Activated CD4-positive, alpha-beta memory T cell treated with anti-CD3 and anti-CD28 coated beads for 36 hours (primary cell): Measurements from ENCODE around the gene TMEM253. TPM values are rescaled to one million over a fixed set of nuclear protein-coding genes. Genes with fewer than 3 reads are reported as not detected.

ENCODE experiments used
- CTCF ChIA-PET: fragments of 350-600 bp; sonication (Branson Sonifier 250); formaldehyde crosslinking; loops from one replicate; lab custom pipeline; 2021; ENCODE audit warnings: antibody characterized with exemption, inconsistent platforms; lab: Charles Lee
- POLR2A ChIA-PET: fragments of 350-600 bp; sonication (Branson Sonifier 250); formaldehyde crosslinking; loops from one replicate; lab custom pipeline; 2021; ENCODE audit warnings: antibody characterized with exemption; lab: Charles Lee
- DNase-seq: peaks from one replicate; pipeline ENCODE4 v3.0.0-alpha.2; 2020
- H3K27ac Mint-ChIP-seq: one replicate; pipeline ENCODE4 v1.8.0; 2021; ENCODE audit warnings: mixed read lengths
- H3K27me3 Mint-ChIP-seq: one replicate; pipeline ENCODE4 v1.8.0; 2021; ENCODE audit warnings: mixed read lengths
- H3K36me3 Mint-ChIP-seq: one replicate; pipeline ENCODE4 v1.8.0; 2021; ENCODE audit warnings: mixed read lengths
- H3K4me1 Mint-ChIP-seq: one replicate; pipeline ENCODE4 v1.8.0; 2021; ENCODE audit warnings: low read depth, mixed read lengths
- H3K4me3 Mint-ChIP-seq: one replicate; pipeline ENCODE4 v1.8.0; 2021; ENCODE audit warnings: mild to moderate bottlenecking, mixed read lengths
- H3K9me3 Mint-ChIP-seq: one replicate; pipeline ENCODE4 v1.8.0; 2021; ENCODE audit warnings: mixed read lengths
- intact Hi-C: fragments of 100-400 bp; cut with micrococcal nuclease; formaldehyde crosslinking; loops from one replicate; pipeline ENCODE4 v1.15.1; 2023
- total RNA-seq, 2 experiments: library from RNA; stranded (reverse); gene quantifications; one replicate each; pipeline ENCODE4 v1.2.3, GENCODE V29; 2021

Gene TMEM253
- total RNA-seq, 2 experiments from 2014 or later: not detected

- Mint-ChIP-seq H3K4me1 (peaks cover 40% of the 10 kb centered on the region), H3K4me3 (peak overlapping the region; percentile 79), H3K27me3 (no peaks in the 10 kb centered on the region), H3K9me3 (no peaks in the 10 kb centered on the region), H3K36me3 (no peaks in the 10 kb centered on the region), H3K27ac (no peak overlapping the region)
- ChIA-PET CTCF (interaction anchor here (0.9 to 12.5 kb wide), 3 partner anchors 13 to 83 kb away, joined by 4 to 334 read pairs (median 134); no protein-coding TSS in a partner anchor), POLR2A (no interaction called here)
- no peak for DNase-seq
- intact Hi-C loops: no loop called here
These were observed 1.3 kb upstream of the TMEM253 start for GRCh38 chr14:21099596-21099985.

- no peak for DNase-seq
- Mint-ChIP-seq H3K4me3 (peak overlapping the region; percentile 57), H3K36me3 (no peaks in the 10 kb centered on the region), H3K4me1 (peaks cover 48% of the 10 kb centered on the region), H3K27me3 (no peaks in the 10 kb centered on the region), H3K27ac (no peak overlapping the region), H3K9me3 (no peaks in the 10 kb centered on the region)
- ChIA-PET CTCF (interaction anchor here (0.6 to 12.5 kb wide), 8 partner anchors 8 to 172 kb away, joined by 3 to 334 read pairs (median 48); no protein-coding TSS in a partner anchor), POLR2A (interaction anchor here (0.6 to 2.0 kb wide), 2 partner anchors 9 to 127 kb away, joined by 5 read pairs; no protein-coding TSS in a partner anchor)
- intact Hi-C loops: loop anchor here (5.0 to 10.0 kb wide), 4 partner anchors 165 to 647 kb away; partner anchors contain the start of genes APEX1, HNRNPC, OSGEP and RNASE4
These were observed 1.0 kb downstream of the TMEM253 start for GRCh38 chr14:21101802-21102413.

GRCh38 chr14:21102521-21103410, 1.9 kb downstream of the TMEM253 start:
- CTCF ChIA-PET: interaction anchor here (0.6 to 12.5 kb wide), 10 partner anchors 9 to 132 kb away, joined by 3 to 334 read pairs (median 37); partner anchors contain the start of gene ARHGEF40
- intact Hi-C loops: loop anchor here (5.0 to 10.0 kb wide), 4 partner anchors 165 to 648 kb away; partner anchors contain the start of genes APEX1, HNRNPC, OSGEP and RNASE4
- no peak for DNase-seq
- Mint-ChIP-seq H3K4me3 (peak overlapping the region; percentile 85), H3K36me3 (no peaks in the 10 kb centered on the region), H3K9me3 (no peaks in the 10 kb centered on the region), H3K4me1 (peaks cover 45% of the 10 kb centered on the region), H3K27ac (peak overlapping the region; percentile 76), H3K27me3 (no peaks in the 10 kb centered on the region)
- POLR2A ChIA-PET: interaction anchor here (1.1 to 2.6 kb wide), 6 partner anchors 10 to 420 kb away, joined by 3 to 13 read pairs (median 4); no protein-coding TSS in a partner anchor

- H3K27ac Mint-ChIP-seq: peak overlapping the region; percentile 76
- CTCF ChIA-PET: interaction anchor here (0.9 to 12.5 kb wide), 12 partner anchors 10 to 407 kb away, joined by 3 to 334 read pairs (median 18); partner anchors contain the start of gene ARHGEF40
- POLR2A ChIA-PET: interaction anchor here (1.1 to 2.6 kb wide), 6 partner anchors 10 to 420 kb away, joined by 3 to 13 read pairs (median 4); no protein-coding TSS in a partner anchor
- intact Hi-C loops: loop anchor here (5.0 to 10.0 kb wide), 4 partner anchors 164 to 649 kb away; partner anchors contain the start of genes APEX1, HNRNPC, OSGEP and RNASE4
- no peaks in the 10 kb centered on the region for H3K27me3 Mint-ChIP-seq
- peaks cover 45% of the 10 kb centered on the region for H3K4me1 Mint-ChIP-seq
- H3K4me3 Mint-ChIP-seq: peak overlapping the region; percentile 85
- no peak for DNase-seq
- H3K36me3 Mint-ChIP-seq: no peaks in the 10 kb centered on the region
- no peaks in the 10 kb centered on the region for H3K9me3 Mint-ChIP-seq
These were observed 2.5 kb downstream of the TMEM253 start for GRCh38 chr14:21103411-21103709.

GRCh38 chr14:21103710-21104447, 3.0 kb downstream of the TMEM253 start:
- Mint-ChIP-seq H3K9me3 (no peaks in the 10 kb centered on the region), H3K4me1 (peaks cover 41% of the 10 kb centered on the region), H3K27me3 (no peaks in the 10 kb centered on the region), H3K4me3 (peak overlapping the region; percentile 85), H3K36me3 (no peaks in the 10 kb centered on the region), H3K27ac (peak overlapping the region; percentile 76)
- intact Hi-C loops: loop anchor here (1.0 to 10.0 kb wide), 10 partner anchors 12 to 649 kb away; partner anchors contain the start of genes APEX1, HNRNPC, METTL17 and OSGEP
- DNase-seq: peak; percentile 96
- POLR2A ChIA-PET: interaction anchor here (0.5 to 2.6 kb wide), 9 partner anchors 12 to 421 kb away, joined by 3 to 13 read pairs (median 4); partner anchors contain the start of gene NDRG2
- CTCF ChIA-PET: interaction anchor here (0.8 to 12.5 kb wide), 23 partner anchors 9 to 1662 kb away, joined by 3 to 334 read pairs (median 4); partner anchors contain the start of genes ARHGEF40 and NDRG2

- peaks cover 39% of the 10 kb centered on the region for H3K4me1 Mint-ChIP-seq
- DNase-seq: peak; percentile 81
- no peaks in the 10 kb centered on the region for H3K9me3 Mint-ChIP-seq
- intact Hi-C loops: loop anchor here (1.0 to 10.0 kb wide), 10 partner anchors 12 to 650 kb away; partner anchors contain the start of genes APEX1, HNRNPC, METTL17 and OSGEP
- ChIA-PET POLR2A (interaction anchor here (0.5 to 2.6 kb wide), 8 partner anchors 12 to 421 kb away, joined by 3 to 13 read pairs (median 4); partner anchors contain the start of gene NDRG2), CTCF (interaction anchor here (0.6 to 12.5 kb wide), 28 partner anchors 8 to 1661 kb away, joined by 3 to 334 read pairs (median 4); partner anchors contain the start of genes ARHGEF40 and NDRG2)
- peak overlapping the region; percentile 85 for H3K4me3 Mint-ChIP-seq
- H3K36me3 Mint-ChIP-seq: no peaks in the 10 kb centered on the region
- no peaks in the 10 kb centered on the region for H3K27me3 Mint-ChIP-seq
- H3K27ac Mint-ChIP-seq: peak overlapping the region; percentile 76
These were observed 3.7 kb downstream of the TMEM253 start for GRCh38 chr14:21104448-21105060.

GRCh38 chr14:21105095-21105494, 4.2 kb downstream of the TMEM253 start:
- no peak overlapping the region for H3K27ac Mint-ChIP-seq
- DNase-seq: no peak
- H3K27me3 Mint-ChIP-seq: no peaks in the 10 kb centered on the region
- POLR2A ChIA-PET: interaction anchor here (1.0 to 2.6 kb wide), 5 partner anchors 13 to 134 kb away, joined by 3 to 13 read pairs (median 5); partner anchors contain the start of gene NDRG2
- CTCF ChIA-PET: interaction anchor here (0.6 to 12.5 kb wide), 21 partner anchors 11 to 1661 kb away, joined by 3 to 334 read pairs (median 4); partner anchors contain the start of gene ARHGEF40
- H3K4me1 Mint-ChIP-seq: peaks cover 44% of the 10 kb centered on the region
- intact Hi-C loops: loop anchor here (10.0 kb wide), 1 partner anchor 650 kb away; the partner anchor contains the start of genes APEX1 and OSGEP
- H3K9me3 Mint-ChIP-seq: no peaks in the 10 kb centered on the region
- H3K36me3 Mint-ChIP-seq: no peaks in the 10 kb centered on the region
- H3K4me3 Mint-ChIP-seq: no peak overlapping the region

GRCh38 chr14:21106176-21106497, 5.3 kb downstream of the TMEM253 start:
- H3K27ac Mint-ChIP-seq: no peak overlapping the region
- POLR2A ChIA-PET: no interaction called here
- intact Hi-C loops: loop anchor here (10.0 kb wide), 1 partner anchor 651 kb away; the partner anchor contains the start of genes APEX1 and OSGEP
- no peaks in the 10 kb centered on the region for H3K27me3 Mint-ChIP-seq
- no peak for DNase-seq
- CTCF ChIA-PET: interaction anchor here (1.7 to 12.5 kb wide), 7 partner anchors 12 to 136 kb away, joined by 4 to 334 read pairs (median 86); partner anchors contain the start of gene ARHGEF40
- H3K36me3 Mint-ChIP-seq: peaks cover 1% of the 10 kb centered on the region
- H3K4me1 Mint-ChIP-seq: peaks cover 53% of the 10 kb centered on the region
- no peaks in the 10 kb centered on the region for H3K9me3 Mint-ChIP-seq
- H3K4me3 Mint-ChIP-seq: no peak overlapping the region

- no peak overlapping the region for H3K27ac Mint-ChIP-seq
- intact Hi-C loops: loop anchor here (10.0 kb wide), 1 partner anchor 652 kb away; the partner anchor contains the start of genes APEX1 and OSGEP
- peaks cover 49% of the 10 kb centered on the region for H3K4me1 Mint-ChIP-seq
These were observed 5.8 kb downstream of the TMEM253 start for GRCh38 chr14:21106498-21107282.

More at GRCh38 chr14:21106498-21107282, 5.8 kb downstream of the TMEM253 start:
- peak; percentile 88 for DNase-seq
- Mint-ChIP-seq H3K27me3 (no peaks in the 10 kb centered on the region), H3K36me3 (peaks cover 1% of the 10 kb centered on the region), H3K4me3 (no peak overlapping the region), H3K9me3 (no peaks in the 10 kb centered on the region)
- ChIA-PET CTCF (interaction anchor here (1.6 to 12.5 kb wide), 8 partner anchors 13 to 102 kb away, joined by 3 to 334 read pairs (median 68); partner anchors contain the start of gene ARHGEF40), POLR2A (no interaction called here)
